Pons (tissue), 1 donor: ENCODE results near the gene NKIRAS1.
"Not testable (repeated sequence)": the region's sequence is repeated elsewhere in the genome, so short reads cannot be mapped to it uniquely, and the experiment has no call there.

Experiments used
- DNase-seq: peaks from one replicate; pipeline ENCODE4 v3.0.0-alpha.2; 2016; ENCODE audit warnings: low spot score

The NKIRAS1 gene

GRCh38 chr3:23940775-23941174 lies 24.0 kb upstream of the NKIRAS1 start:
- DNase-seq, result no peak

- DNase-seq, result no peak
These were observed 21.9 kb upstream of the NKIRAS1 start for GRCh38 chr3:23938688-23939087.

GRCh38 chr3:23937296-23937695 lies 20.5 kb upstream of the NKIRAS1 start:
- DNase-seq, result no peak

- no peak for DNase-seq
These were observed 17.5 kb upstream of the NKIRAS1 start for GRCh38 chr3:23934253-23934652.

GRCh38 chr3:23932571-23932970 lies 15.8 kb upstream of the NKIRAS1 start:
- DNase-seq, result no peak

GRCh38 chr3:23931597-23931996 lies 14.8 kb upstream of the NKIRAS1 start:
- no peak for DNase-seq

GRCh38 chr3:23928524-23928923 lies 11.7 kb upstream of the NKIRAS1 start:
- no peak for DNase-seq

GRCh38 chr3:23926736-23927135 lies 9.9 kb upstream of the NKIRAS1 start:
- DNase-seq, result peak; percentile 82

GRCh38 chr3:23926246-23926645 lies 9.5 kb upstream of the NKIRAS1 start:
- no peak for DNase-seq

- DNase-seq, result no peak
These were observed 7.0 kb upstream of the NKIRAS1 start for GRCh38 chr3:23923786-23924185.

GRCh38 chr3:23921052-23921511 lies 4.3 kb upstream of the NKIRAS1 start:
- DNase-seq, result no peak

- DNase-seq, result no peak
These were observed 3.4 kb upstream of the NKIRAS1 start for GRCh38 chr3:23920151-23920655.

- DNase-seq, result no peak
These were observed 2.8 kb upstream of the NKIRAS1 start for GRCh38 chr3:23919628-23920027.

GRCh38 chr3:23918331-23918730 lies 1.5 kb upstream of the NKIRAS1 start:
- not testable (repeated sequence) for DNase-seq

GRCh38 chr3:23917679-23918303 lies 1.0 kb upstream of the NKIRAS1 start:
- peak; percentile 43 for DNase-seq

GRCh38 chr3:23916152-23916885 lies 471 bp downstream of the NKIRAS1 start:
- no peak for DNase-seq

- peak; percentile 31 for DNase-seq
These were observed 1.2 kb downstream of the NKIRAS1 start for GRCh38 chr3:23915537-23916108.

- no peak for DNase-seq
These were observed 2.7 kb downstream of the NKIRAS1 start for GRCh38 chr3:23913873-23914743.

GRCh38 chr3:23913182-23913581 lies 3.6 kb downstream of the NKIRAS1 start:
- no peak for DNase-seq

- DNase-seq, result not testable (repeated sequence)
These were observed 4.5 kb downstream of the NKIRAS1 start for GRCh38 chr3:23912335-23912734.

GRCh38 chr3:23911397-23911796 lies 5.4 kb downstream of the NKIRAS1 start:
- no peak for DNase-seq

- DNase-seq, result no peak
These were observed 7.4 kb downstream of the NKIRAS1 start for GRCh38 chr3:23909341-23909740.
